Neutrophil (primary cell): ENCODE measurements around the gene FAM3B.

Experiments
- H3K27ac ChIP-seq: fragments of 200-600 bp; sonication (generic); 2 replicates; pipeline ENCODE4 v1.5.1; 2016; ENCODE audit warnings: mild to moderate bottlenecking, moderate library complexity
- H3K27me3 ChIP-seq: fragments of 200-600 bp; sonication (generic); 2 replicates; pipeline ENCODE4 v1.6.0; 2016; ENCODE audit warnings: mild to moderate bottlenecking
- H3K36me3 ChIP-seq: fragments of 200-600 bp; sonication (generic); 2 replicates; pipeline ENCODE4 v1.5.1; 2017
- H3K4me1 ChIP-seq, 2 experiments: fragments of 200-600 bp in 1 of 2; sonication (generic) in 1 of 2; 1 replicate in 1 of 2; 2 replicates in 1 of 2; pipeline versions ENCODE4 v1.5.1 to v1.6.1; 2013 to 2016; ENCODE audit warnings: low read depth in 1 of 2, low read length in 1 of 2, mild to moderate bottlenecking in 1 of 2, moderate library complexity in 1 of 2; ENCODE audit not compliant: control insufficient read depth in 1 of 2, insufficient read depth in 1 of 2
- H3K4me3 ChIP-seq, 2 experiments: fragments of 200-600 bp in 1 of 2; sonication (generic) in 1 of 2; 1 replicate in 1 of 2; 2 replicates in 1 of 2; pipeline ENCODE4 v1.5.1; 2013 to 2016; ENCODE audit warnings: low read depth in 1 of 2, low read length in 1 of 2, mild to moderate bottlenecking in 1 of 2, moderate library complexity in 1 of 2
- H3K9me3 ChIP-seq: fragments of 200-600 bp; sonication (generic); 2 replicates; pipeline ENCODE4 v1.5.1; 2016
- TF ChIP-seq, protein P1 (sequence below): fragments of 200-600 bp; sonication (generic); IDR thresholded peaks from 2 replicates; pipeline ENCODE4 v1.5.1; 2016; ENCODE audit warnings: antibody characterized with exemption

Gene FAM3B

DNA sequence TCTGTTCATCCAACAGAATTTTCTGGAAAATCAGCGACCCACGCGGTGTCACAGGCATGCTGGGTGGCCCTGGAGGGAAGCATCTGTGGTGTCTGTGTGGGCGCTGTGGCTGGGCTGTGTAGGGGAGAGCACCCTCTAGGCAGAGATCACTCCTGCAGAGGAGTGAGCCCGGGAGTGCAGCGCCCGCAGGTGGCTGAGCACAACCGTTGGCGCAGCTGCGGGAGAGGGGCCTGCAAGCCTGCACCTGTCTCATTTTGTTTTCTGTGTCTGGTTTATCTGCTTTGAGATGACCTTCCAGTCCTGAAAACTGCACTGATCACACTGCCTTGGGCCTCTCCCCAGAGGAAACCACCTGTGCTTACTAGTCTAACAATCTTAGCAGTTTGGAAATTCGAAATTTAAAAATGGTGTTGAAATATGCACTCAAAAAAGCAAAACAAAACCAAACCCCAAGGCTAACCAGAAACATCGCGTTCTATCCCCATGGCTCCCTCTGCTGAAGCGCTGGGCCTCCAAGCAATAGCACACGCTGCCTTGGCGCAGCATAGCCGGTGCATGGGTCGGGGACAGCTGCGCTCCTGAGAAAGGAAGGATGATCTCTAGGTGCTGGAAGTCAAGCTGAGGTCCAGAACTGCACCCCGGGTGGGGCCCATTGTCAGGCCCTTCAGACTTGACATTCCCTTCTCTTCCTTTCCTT lies 4.8 kb downstream of the FAM3B start:
- no peak overlapping the region for H3K27ac ChIP-seq
- H3K36me3 ChIP-seq: no peaks in the 10 kb centered on the region
- TF ChIP-seq, protein P1, sequence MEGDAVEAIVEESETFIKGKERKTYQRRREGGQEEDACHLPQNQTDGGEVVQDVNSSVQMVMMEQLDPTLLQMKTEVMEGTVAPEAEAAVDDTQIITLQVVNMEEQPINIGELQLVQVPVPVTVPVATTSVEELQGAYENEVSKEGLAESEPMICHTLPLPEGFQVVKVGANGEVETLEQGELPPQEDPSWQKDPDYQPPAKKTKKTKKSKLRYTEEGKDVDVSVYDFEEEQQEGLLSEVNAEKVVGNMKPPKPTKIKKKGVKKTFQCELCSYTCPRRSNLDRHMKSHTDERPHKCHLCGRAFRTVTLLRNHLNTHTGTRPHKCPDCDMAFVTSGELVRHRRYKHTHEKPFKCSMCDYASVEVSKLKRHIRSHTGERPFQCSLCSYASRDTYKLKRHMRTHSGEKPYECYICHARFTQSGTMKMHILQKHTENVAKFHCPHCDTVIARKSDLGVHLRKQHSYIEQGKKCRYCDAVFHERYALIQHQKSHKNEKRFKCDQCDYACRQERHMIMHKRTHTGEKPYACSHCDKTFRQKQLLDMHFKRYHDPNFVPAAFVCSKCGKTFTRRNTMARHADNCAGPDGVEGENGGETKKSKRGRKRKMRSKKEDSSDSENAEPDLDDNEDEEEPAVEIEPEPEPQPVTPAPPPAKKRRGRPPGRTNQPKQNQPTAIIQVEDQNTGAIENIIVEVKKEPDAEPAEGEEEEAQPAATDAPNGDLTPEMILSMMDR: no peak
- H3K9me3 ChIP-seq: no peaks in the 10 kb centered on the region
- H3K27me3 ChIP-seq: peaks cover 45% of the 10 kb centered on the region
- H3K4me1 ChIP-seq: peaks cover 0 to 4% of the 10 kb centered on the region in 2 experiments
- H3K4me3 ChIP-seq: no peak overlapping the region

DNA sequence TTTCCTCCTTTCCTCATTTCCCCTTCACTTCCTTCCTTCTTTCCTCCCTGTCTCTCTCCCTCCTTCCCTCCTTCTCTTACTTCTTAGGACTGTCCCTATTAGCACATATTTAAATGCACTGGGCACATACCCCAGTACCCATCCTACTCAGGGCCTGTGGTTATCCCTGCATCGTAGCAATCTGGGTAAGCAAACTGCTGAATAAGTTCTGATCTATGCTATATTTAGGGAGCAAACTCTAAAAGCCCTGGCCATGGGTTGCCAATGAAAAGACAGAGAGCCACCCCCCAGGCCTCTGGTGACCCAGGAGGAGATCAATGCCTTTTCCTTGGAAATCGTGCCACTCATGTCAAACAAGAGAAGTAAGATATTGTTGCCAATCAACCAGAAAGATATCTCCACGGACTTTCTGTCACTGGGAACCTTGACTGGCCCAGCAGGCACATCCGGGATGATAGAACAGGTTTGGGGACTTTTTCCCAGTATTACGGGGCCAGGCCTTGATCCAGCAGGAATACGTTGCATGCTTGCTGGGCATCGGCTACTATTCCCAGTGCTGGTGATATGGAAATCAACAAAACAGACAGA lies 5.4 kb downstream of the FAM3B start:
- H3K9me3 ChIP-seq: no peaks in the 10 kb centered on the region
- TF ChIP-seq, protein P1: no peak
- H3K27me3 ChIP-seq: peaks cover 38% of the 10 kb centered on the region
- no peaks in the 10 kb centered on the region for H3K36me3 ChIP-seq
- peaks cover 0 to under 1% of the 10 kb centered on the region in 2 experiments for H3K4me1 ChIP-seq
- H3K27ac ChIP-seq: no peak overlapping the region
- no peak overlapping the region for H3K4me3 ChIP-seq

DNA sequence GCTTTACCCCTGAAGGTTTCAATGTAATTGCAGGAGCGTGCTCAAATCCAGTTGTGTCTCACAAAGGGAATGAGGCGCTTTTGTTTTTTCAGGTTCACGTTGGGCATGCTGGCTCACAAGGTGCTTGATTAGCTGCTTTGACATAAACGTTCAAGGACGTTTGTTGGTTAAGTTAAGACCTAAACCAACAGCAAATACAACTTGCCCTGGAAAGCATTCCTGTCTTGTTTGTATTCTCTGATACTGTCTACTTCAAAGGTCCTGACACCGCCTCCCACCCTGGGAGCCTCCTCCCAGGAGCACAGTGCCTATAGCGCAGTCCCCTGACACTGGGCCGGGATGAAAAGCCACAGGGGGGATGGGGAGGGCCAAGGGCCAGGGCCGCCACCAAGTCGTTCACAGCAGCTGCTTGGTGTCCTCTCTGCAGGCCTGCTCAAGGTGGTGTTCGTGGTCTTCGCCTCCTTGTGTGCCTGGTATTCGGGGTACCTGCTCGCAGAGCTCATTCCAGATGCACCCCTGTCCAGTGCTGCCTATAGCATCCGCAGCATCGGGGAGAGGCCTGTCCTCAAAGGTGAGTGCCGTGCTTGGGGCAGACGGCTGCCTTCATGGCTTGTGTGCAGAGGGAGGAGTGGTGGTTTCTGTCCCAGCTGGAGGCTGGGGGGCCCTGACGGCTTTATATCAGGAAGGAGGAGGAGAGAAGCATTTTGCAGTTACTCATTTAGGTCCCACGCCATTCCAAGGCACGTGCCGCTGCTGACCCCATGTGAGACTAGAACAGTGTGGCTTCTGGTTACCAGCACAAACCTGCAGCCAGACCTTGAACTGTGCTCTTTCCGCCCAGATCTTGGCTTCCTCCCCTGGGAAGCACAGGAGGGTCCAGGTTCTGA lies 6.1 kb downstream of the FAM3B start:
- Histone ChIP-seq H3K9me3 (no peaks in the 10 kb centered on the region), H3K36me3 (no peaks in the 10 kb centered on the region), H3K27me3 (peaks cover 31% of the 10 kb centered on the region), H3K4me1 (no peaks in the 10 kb centered on the region), H3K4me3 (no peak overlapping the region), H3K27ac (no peak overlapping the region)
- TF ChIP-seq, protein P1: no peak

DNA sequence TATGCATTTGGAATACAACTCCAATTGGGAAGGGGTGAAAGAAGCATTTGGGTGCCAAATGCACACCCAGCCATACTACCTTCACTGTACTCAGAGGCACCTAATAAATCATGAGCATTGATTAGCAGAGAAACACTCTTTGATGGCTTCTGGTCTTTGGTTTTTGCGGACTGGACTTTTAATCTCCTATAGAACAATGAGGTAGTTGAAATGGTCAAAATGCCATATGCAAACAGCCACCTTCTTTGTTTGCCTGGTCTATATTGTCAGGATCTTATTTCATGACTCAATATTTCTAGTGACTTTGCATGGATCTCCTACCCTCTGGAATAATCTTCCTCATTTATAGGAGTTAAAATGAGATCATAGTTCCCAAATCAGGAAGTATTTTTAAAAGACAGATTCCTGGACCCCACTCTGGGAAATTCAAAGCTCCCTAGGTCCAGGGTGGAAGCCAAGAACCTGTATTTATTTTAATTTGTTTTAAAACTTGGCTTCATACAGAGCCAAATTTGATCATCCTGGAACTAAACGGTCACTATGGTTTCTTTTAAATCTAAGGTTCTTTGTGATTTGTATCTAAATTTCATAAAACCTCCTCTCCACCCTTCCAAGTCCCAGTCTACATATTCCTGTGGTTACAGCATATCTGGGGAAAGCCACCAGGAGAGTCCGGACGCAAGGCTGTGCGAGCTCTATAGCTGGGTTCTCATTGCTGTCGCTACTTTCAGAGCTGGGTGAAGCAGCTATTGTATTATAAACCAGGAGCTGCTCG lies 8.7 kb downstream of the FAM3B start:
- Histone ChIP-seq H3K27ac (no peak overlapping the region), H3K9me3 (no peaks in the 10 kb centered on the region), H3K4me1 (no peaks in the 10 kb centered on the region), H3K27me3 (peaks cover 10% of the 10 kb centered on the region), H3K4me3 (no peak overlapping the region), H3K36me3 (no peaks in the 10 kb centered on the region)
- TF ChIP-seq, protein P1: no peak

DNA sequence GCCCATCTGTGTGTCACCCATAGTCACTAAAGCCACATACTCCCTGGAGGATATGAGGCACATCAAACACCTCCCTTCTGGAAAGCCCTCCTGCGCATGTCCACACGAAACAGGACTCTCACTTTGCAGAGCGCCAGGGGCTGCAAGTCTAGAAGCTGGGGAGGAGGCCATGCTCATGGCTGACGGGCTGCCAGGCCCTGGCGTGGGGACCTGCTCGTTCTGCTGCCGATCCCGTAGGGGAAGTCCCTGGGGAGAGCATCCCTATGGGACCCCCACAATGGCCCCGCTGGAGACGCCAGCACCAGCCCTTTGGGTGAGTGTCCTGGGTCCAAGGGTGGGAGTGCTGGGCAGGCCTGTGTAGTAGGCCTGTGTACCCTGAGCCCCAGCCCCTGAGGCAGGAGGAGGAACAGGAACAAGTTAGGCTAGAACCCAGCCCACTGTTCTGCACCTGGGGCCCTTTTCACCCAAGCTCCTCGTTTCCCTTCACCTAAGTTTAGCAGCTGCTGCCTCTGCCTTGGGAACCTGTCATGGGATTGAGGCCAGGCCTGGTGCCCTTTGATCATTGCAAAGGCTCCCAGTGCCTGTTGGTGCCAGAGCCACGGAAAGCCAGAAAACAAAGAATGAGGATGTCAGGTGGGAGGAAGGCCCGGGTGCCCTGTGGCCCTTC lies 9.9 kb downstream of the FAM3B start:
- no peaks in the 10 kb centered on the region for H3K4me1 ChIP-seq
- peaks cover 1% of the 10 kb centered on the region for H3K27me3 ChIP-seq
- no peaks in the 10 kb centered on the region for H3K9me3 ChIP-seq
- H3K27ac ChIP-seq: no peak overlapping the region
- H3K36me3 ChIP-seq: no peaks in the 10 kb centered on the region
- H3K4me3 ChIP-seq: no peak overlapping the region
- TF ChIP-seq, protein P1: no peak
